22Rv1 (cell line): ENCODE data around the gene CYTL1.
"Not testable (repeated sequence)": the region's sequence is repeated elsewhere in the genome, so short reads cannot be mapped to it uniquely, and the experiment has no call there.

Experiments
- H3K27ac ChIP-seq: fragments of 450-650 bp; 2 replicates; pipeline ENCODE4 v1.5.1; 2017
- CTCF ChIP-seq: fragments of 450-650 bp; IDR thresholded peaks from 2 replicates; pipeline ENCODE4 v1.5.1; 2017; ENCODE audit warnings: mild to moderate bottlenecking
- ZFX ChIP-seq: fragments of 450-650 bp; IDR thresholded peaks from 2 replicates; pipeline ENCODE4 v1.6.1; 2017; ENCODE audit warnings: antibody characterized with exemption, borderline replicate concordance

CYTL1 gene

GRCh38 chr4:5019274-5019673 lies at the start of gene CYTL1:
Gene CYTL1, minus strand, starts transcription at chr4:5019458. Its CDS starts 13 bp downstream, at chr4:5019445.
- H3K27ac ChIP-seq = no peak within 1 kb of the TSS
- no peak for TF ChIP-seq ZFX
- no peak for TF ChIP-seq CTCF

GRCh38 chr4:5067908-5068307 lies 48.6 kb upstream of the CYTL1 start:
- no peak for TF ChIP-seq ZFX
- H3K27ac ChIP-seq = no peak overlapping the region

GRCh38 chr4:5066968-5067367 lies 47.7 kb upstream of the CYTL1 start:
- H3K27ac ChIP-seq = not testable (repeated sequence)

- no peak overlapping the region for H3K27ac ChIP-seq
- TF ChIP-seq CTCF (no peak), ZFX (no peak)
These were observed 46.8 kb upstream of the CYTL1 start for GRCh38 chr4:5066101-5066500.

GRCh38 chr4:5055411-5055810 lies 36.2 kb upstream of the CYTL1 start:
- H3K27ac ChIP-seq = no peak overlapping the region
- no peak for TF ChIP-seq CTCF
- no peak for TF ChIP-seq ZFX

GRCh38 chr4:5054532-5054931 lies 35.3 kb upstream of the CYTL1 start:
- no peak overlapping the region for H3K27ac ChIP-seq
- TF ChIP-seq CTCF (no peak), ZFX (no peak)

GRCh38 chr4:5052726-5053425 lies 33.6 kb upstream of the CYTL1 start:
- H3K27ac ChIP-seq = no peak overlapping the region
- TF ChIP-seq ZFX (no peak), CTCF (no peak)

GRCh38 chr4:5052204-5052702 lies 33.0 kb upstream of the CYTL1 start:
- TF ChIP-seq ZFX (no peak), CTCF (no peak)
- no peak overlapping the region for H3K27ac ChIP-seq
